Peyer's patch (tissue), 4 donors: Measurements from ENCODE around the gene POLR3A.

ENCODE experiments used
- CTCF ChIP-seq, 6 experiments: fragments of 450-650 bp in 4 of 6; fragments of 200-600 bp in 2 of 6; sonication (generic) in 1 of 6; IDR thresholded peaks; one replicate each; pipeline ENCODE4 v1.5.1; 2017 to 2019; ENCODE audit warnings: antibody characterized with exemption in 6 of 6, mild to moderate bottlenecking in 3 of 6, moderate library complexity in 1 of 6
- POLR2A ChIP-seq, 2 donors: fragments of 450-650 bp; IDR thresholded peaks; one replicate each; pipeline ENCODE4 v1.5.1; 2017; ENCODE audit warnings: antibody characterized with exemption in 2 of 2, mild to moderate bottlenecking in 2 of 2, moderate library complexity in 2 of 2

- TF ChIP-seq CTCF (IDR thresholded peaks at IDR 0.05) (no peak), POLR2A (IDR thresholded peaks at IDR 0.05) (no peak)
Observed at GRCh38 chr10:77981281-77981680, 48.0 kb downstream of the POLR3A start.
